K562 (cell line): ENCODE data around the gene HERPUD2. TPM values are rescaled to one million over a fixed set of nuclear protein-coding genes. Genes with fewer than 3 reads are reported as not detected.

Experiments used
- ATAC-seq: fragments of 200-7000 bp; cut with Tn5 transposase; 3 replicates; pipeline ENCODE4 v1.9.1; 2020; ENCODE audit warnings: moderate library complexity
- BruUV-seq: library from RNA; stranded (reverse); fragments of 400-500 nt; replicated peaks from 2 replicates; lab custom pipeline; 2021; lab: Mats Ljungman, UMichigan
- CTCF ChIA-PET: fragments of 300-600 bp; formaldehyde crosslinking; extraction: SDS; loops from one replicate; lab custom pipeline; 2021; ENCODE audit warnings: low intra/inter-chr PET ratio; lab: Yijun Ruan, JAX
- POLR2A ChIA-PET: fragments of 300-600, 350-650 bp; sonication (Branson Sonifier 250); formaldehyde crosslinking; extraction: SDS; loops from one replicate; lab custom pipeline; 2021; ENCODE audit warnings: antibody characterized with exemption, inconsistent platforms; lab: Yijun Ruan, JAX
- DNase-seq, 4 experiments: peaks; one replicate each; pipeline versions ENCODE4 v3.0.0 to v3.0.0-alpha.2; 2011 to 2018; ENCODE audit warnings: low spot score in 3 of 4, mixed read lengths in 3 of 4; ENCODE audit errors: extremely low read depth in 1 of 4
- FAIRE-seq: peaks from 2 replicates; lab custom pipeline; 2011; peaks lifted over from hg19 to GRCh38; lab: Jason Lieb, UNC
- H2AFZ ChIP-seq: 2 replicates; pipeline ENCODE4 v1.6.0; 2011; ENCODE audit warnings: low read depth, low read length, control low read depth, inconsistent platforms
- H3K27ac ChIP-seq: fragments of 200-600 bp; 3 replicates; pipeline ENCODE4 v1.8.0; 2011; ENCODE audit warnings: low read depth, mild to moderate bottlenecking, control low read depth, inconsistent platforms, low read length, moderate library complexity, mixed read lengths; ENCODE audit errors: extremely low read depth
- H3K27me3 ChIP-seq, 2 experiments: fragments of 300-600 bp in 1 of 2; 2 replicates in 1 of 2; 3 replicates in 1 of 2; pipeline versions ENCODE4 v1.6.0 to v1.8.0; 2011; ENCODE audit warnings: inconsistent platforms in 2 of 2, low read length in 2 of 2, mild to moderate bottlenecking in 1 of 2, mixed read lengths in 1 of 2, moderate library complexity in 1 of 2; ENCODE audit not compliant: control insufficient read depth in 2 of 2, insufficient read depth in 2 of 2
- H3K36me3 ChIP-seq: fragments of 300-600 bp; 3 replicates; pipeline ENCODE4 v1.8.0; 2011; ENCODE audit warnings: mild to moderate bottlenecking, low read length, inconsistent platforms; ENCODE audit not compliant: control insufficient read depth, insufficient read depth
- H3K4me1 ChIP-seq, 2 experiments: fragments of 200-600 bp in 1 of 2; replicated peaks in 1 of 2; 2 replicates in 1 of 2; 3 replicates in 1 of 2; pipeline versions ENCODE4 v1.5.1 to v1.8.0; 2011; ENCODE audit warnings: inconsistent platforms in 2 of 2, low read length in 2 of 2, mild to moderate bottlenecking in 1 of 2, mixed read lengths in 1 of 2, moderate library complexity in 1 of 2; ENCODE audit not compliant: control insufficient read depth in 2 of 2, insufficient read depth in 2 of 2
- H3K4me2 ChIP-seq: 2 replicates; pipeline ENCODE4 v1.6.1; 2011; ENCODE audit warnings: low read length, control low read depth, inconsistent platforms, mixed read lengths; ENCODE audit not compliant: insufficient read depth
- H3K4me3 ChIP-seq: fragments of 200-600 bp; sonication (generic), shearing (Covaris generic); 2 replicates; pipeline ENCODE4 v1.5.1; 2016; ENCODE audit warnings: control low read depth, inconsistent platforms
- H3K79me2 ChIP-seq: fragments of 200-600 bp; 3 replicates; pipeline ENCODE4 v1.8.0; 2011; ENCODE audit warnings: low read length, inconsistent platforms; ENCODE audit not compliant: control insufficient read depth, insufficient read depth
- H3K9ac ChIP-seq, 2 experiments: 2 replicates each; pipeline versions ENCODE4 v1.6.0 to v1.6.1; 2011; ENCODE audit warnings: low read depth in 2 of 2, low read length in 2 of 2, control low read depth in 1 of 2, inconsistent platforms in 1 of 2, mild to moderate bottlenecking in 1 of 2, mixed read lengths in 1 of 2; ENCODE audit not compliant: insufficient read depth in 1 of 2
- H3K9me1 ChIP-seq: one replicate; pipeline ENCODE4 v1.6.0; 2011; ENCODE audit warnings: inconsistent platforms, mild to moderate bottlenecking, low read length, moderate library complexity; ENCODE audit not compliant: control insufficient read depth, insufficient read depth
- H3K9me3 ChIP-seq: replicated peaks from 2 replicates; pipeline ENCODE4 v1.5.1; 2011; ENCODE audit warnings: low read depth, low read length, inconsistent platforms; ENCODE audit not compliant: control insufficient read depth, insufficient read depth
- H4K20me1 ChIP-seq: replicated peaks from 2 replicates; pipeline ENCODE4 v1.6.1; 2011; ENCODE audit warnings: low read length, inconsistent platforms, mixed read lengths; ENCODE audit not compliant: control insufficient read depth, insufficient read depth
- BCOR ChIP-seq: fragments of 450-650 bp; IDR thresholded peaks from 2 replicates; pipeline ENCODE4 v1.6.1; 2016
- CREB5 ChIP-seq: fragments of 250-450 bp; sonication (Bioruptor Pico); IDR thresholded peaks from 2 replicates; pipeline ENCODE4 v1.5.0; 2020; ENCODE audit warnings: mild to moderate bottlenecking
- EGR1 ChIP-seq: fragments of 450-650 bp; conservative IDR thresholded peaks from 2 replicates; pipeline ENCODE4 v1.6.1; 2017; ENCODE audit warnings: mild to moderate bottlenecking
- EHMT2 ChIP-seq: fragments of 450-650 bp; IDR thresholded peaks from 2 replicates; pipeline ENCODE4 v1.6.1; 2018; ENCODE audit warnings: antibody characterized with exemption
- GABPB2 ChIP-seq: fragments of 250-450 bp; sonication (Bioruptor Pico); conservative IDR thresholded peaks from 2 replicates; pipeline ENCODE4 v1.5.1; 2021; ENCODE audit warnings: mild to moderate bottlenecking
- MAFG ChIP-seq: fragments of 450-650 bp; conservative IDR thresholded peaks from 2 replicates; pipeline ENCODE4 v1.6.1; 2016; ENCODE audit warnings: missing genetic modification characterization, missing compliant biosample characterization
- MCM5 ChIP-seq: fragments of 450-650 bp; IDR thresholded peaks from 2 replicates; pipeline ENCODE4 v1.6.1; 2016; ENCODE audit warnings: low read depth
- MEIS2 ChIP-seq: fragments of 450-650 bp; IDR thresholded peaks from 2 replicates; pipeline ENCODE4 v1.6.1; 2014; ENCODE audit warnings: mild to moderate bottlenecking; ENCODE audit not compliant: partially characterized antibody
- NCOA6 ChIP-seq: fragments of 450-650 bp; IDR thresholded peaks from 2 replicates; pipeline ENCODE4 v1.6.1; 2017; ENCODE audit warnings: mild to moderate bottlenecking
- PRDM10 ChIP-seq: fragments of 450-650 bp; IDR thresholded peaks from 2 replicates; pipeline ENCODE4 v1.6.1; 2018; ENCODE audit not compliant: partially characterized antibody
- PREB ChIP-seq: sonication (generic); formaldehyde crosslinking; IDR thresholded peaks from 2 replicates; pipeline ENCODE4 v1.8.1; 2023; ENCODE audit warnings: mild to moderate bottlenecking, missing genetic modification reagents
- RBM14 ChIP-seq: fragments of 200-400 bp; formaldehyde crosslinking; IDR thresholded peaks from 2 replicates; pipeline ENCODE4 v1.6.1; 2018; ENCODE audit warnings: low read depth, mild to moderate bottlenecking, low read length, moderate library complexity, borderline replicate concordance; ENCODE audit not compliant: insufficient read depth
- ZNF212 ChIP-seq: fragments of 450-650 bp; formaldehyde crosslinking; IDR thresholded peaks from 2 replicates; pipeline ENCODE4 v1.4.0; 2020; ENCODE audit warnings: mild to moderate bottlenecking
- ZNF449 ChIP-seq: fragments of 250-450 bp; sonication (Bioruptor Pico); IDR thresholded peaks from 2 replicates; pipeline ENCODE4 v1.8.0; 2022; ENCODE audit warnings: moderate library complexity, mild to moderate bottlenecking, inconsistent platforms
- WGBS: fragments of 100-300 bp; shearing (Covaris generic); methylation state at CpG from one replicate; pipeline ENCODE4 v1.1.6; 2016; ENCODE audit warnings: low coverage, mixed read lengths; ENCODE audit not compliant: insufficient coverage; ENCODE audit errors: missing lambda C conversion rate; 5-methylcytosine and 5-hydroxymethylcytosine counted together
- in situ Hi-C: fragments of 300-500 bp; cut with MboI; formaldehyde crosslinking; loops from 4 replicates; pipeline ENCODE4 v1.15.0; 2018; ENCODE audit warnings: inconsistent platforms, mixed read lengths
- intact Hi-C: fragments of 100-400 bp; cut with micrococcal nuclease; formaldehyde crosslinking; loops from 2 replicates; pipeline ENCODE4 v1.14.2; 2022
- polyA plus RNA-seq, 8 experiments: library from polyadenylated mRNA; depleted of rRNA in 4 of 8; stranded (reverse) in 5 of 8; unstranded in 3 of 8; fragments of >200 nt; fragmentation: Nextera tagmentation in 2 of 8; fragmentation: Illumina TruSeq in 1 of 8; extraction: Ambion mirVana in 2 of 8; extraction: Trizol in 1 of 8; gene quantifications; 2 replicates each; pipeline versions ENCODE4 v1.2.1 to v1.2.3, GENCODE V29; 2011 to 2014; ENCODE audit warnings: inconsistent platforms in 1 of 8, missing spikeins in 1 of 8
- total RNA-seq, 7 experiments: library from RNA; depleted of rRNA in 6 of 7; stranded (reverse); fragments of >200 nt in 6 of 7; fragmentation: Illumina TruSeq in 2 of 7; extraction: Trizol in 2 of 7; gene quantifications; 2 replicates each; pipeline versions ENCODE4 v1.2.1 to v1.2.3, GENCODE V29; 2011 to 2021; ENCODE audit warnings: low replicate concordance in 1 of 7

The HERPUD2 gene
- total and polyA plus RNA-seq, 9 of the 15 experiments (the other 6 are each of a cell fraction or from before 2014, with no cell fraction given) = 4.1 to 28.5 (median 12.3) TPM

GRCh38 chr7:35720032-35720431, 25.1 kb upstream of the HERPUD2 start:
- POLR2A ChIA-PET = interaction anchor here (0.8 to 1.4 kb wide), 2 partner anchors 13 to 186 kb away, joined by 3 read pairs; no protein-coding TSS in a partner anchor
- no peak for FAIRE-seq
- CTCF ChIA-PET = no interaction called here
- TF ChIP-seq RBM14 (no peak), BCOR (no peak), MAFG (no peak), MCM5 (no peak), ZNF212 (CRISPR knock-in tag) (no peak), EGR1 (no peak), GABPB2 (CRISPR knock-in tag) (no peak), PREB (no peak), EHMT2 (no peak), MEIS2 (no peak), CREB5 (no peak), PRDM10 (no peak), ZNF449 (no peak), NCOA6 (no peak)

More at GRCh38 chr7:35720032-35720431, 25.1 kb upstream of the HERPUD2 start:
- in situ Hi-C loops = no loop called here
- H3K79me2 ChIP-seq = no peaks in the 10 kb centered on the region
- ATAC-seq (no peak), DNase-seq (no peak)
- no peak overlapping the region for H2AFZ ChIP-seq
- no peak overlapping the region for H3K9ac ChIP-seq
- H3K9me3 ChIP-seq = no peaks in the 10 kb centered on the region
- no peak overlapping the region for H3K4me2 ChIP-seq
- H3K4me1 ChIP-seq = no peaks in the 10 kb centered on the region; a peak in 1 of 5 replicates
- H3K4me3 ChIP-seq = no peak overlapping the region
- 0% methylated on average over 1 of the region's 1 CpG for WGBS
- H3K36me3 ChIP-seq = no peaks in the 10 kb centered on the region
- no TSS peak for BruUV-seq
- intact Hi-C loops = no loop called here
- H3K27me3 ChIP-seq = peaks cover 10 to 15% of the 10 kb centered on the region in 2 experiments; a peak in 4 of 5 replicates
- no peaks in the 10 kb centered on the region for H4K20me1 ChIP-seq
- H3K9me1 ChIP-seq = no peaks in the 10 kb centered on the region
- no peak overlapping the region for H3K27ac ChIP-seq
